Loucy (cell line): ENCODE data around the gene ENPEP.

Experiments used
- H2AFZ ChIP-seq: fragments of 200-600 bp; sonication (generic); 2 replicates; pipeline ENCODE4 v1.6.0; 2016; ENCODE audit warnings: antibody characterized with exemption, mild to moderate bottlenecking, low read length, moderate library complexity
- H3F3A ChIP-seq: fragments of 200-600 bp; 2 replicates; pipeline ENCODE4 v1.6.0; 2016; ENCODE audit warnings: antibody characterized with exemption, low read depth, mild to moderate bottlenecking
- H3K27me3 ChIP-seq: fragments of 200-600 bp; sonication (generic); 2 replicates; pipeline ENCODE4 v1.6.1; 2014; ENCODE audit warnings: low read length, mild to moderate bottlenecking; ENCODE audit not compliant: insufficient read depth, poor library complexity, severe bottlenecking
- H3K36me3 ChIP-seq: fragments of 200-600 bp; sonication (generic); 2 replicates; pipeline ENCODE4 v1.6.1; 2016; ENCODE audit warnings: low read length; ENCODE audit not compliant: insufficient read depth
- H3K4me1 ChIP-seq: fragments of 200-600 bp; sonication (generic); 2 replicates; pipeline ENCODE4 v1.5.1; 2014; ENCODE audit warnings: low read length, mild to moderate bottlenecking; ENCODE audit not compliant: insufficient read depth, poor library complexity, severe bottlenecking
- H3K4me2 ChIP-seq: fragments of 200-600 bp; sonication (generic); 2 replicates; pipeline ENCODE4 v1.6.0; 2014; ENCODE audit warnings: antibody characterized with exemption, low read length, low read depth, mild to moderate bottlenecking; ENCODE audit not compliant: poor library complexity, severe bottlenecking
- H3K4me3 ChIP-seq: fragments of 200-600 bp; sonication (generic); 2 replicates; pipeline ENCODE4 v1.5.1; 2014; ENCODE audit warnings: low read length, mild to moderate bottlenecking, mixed read lengths; ENCODE audit not compliant: poor library complexity, severe bottlenecking
- H3K79me2 ChIP-seq: fragments of 200-600 bp; sonication (generic); 2 replicates; pipeline ENCODE4 v1.6.1; 2014; ENCODE audit warnings: low read length; ENCODE audit not compliant: insufficient read depth
- H3K9ac ChIP-seq: fragments of 200-600 bp; sonication (generic); 2 replicates; pipeline ENCODE4 v1.6.0; 2014; ENCODE audit warnings: mild to moderate bottlenecking, low read depth, low read length, moderate library complexity; ENCODE audit not compliant: poor library complexity, severe bottlenecking
- H3K9me2 ChIP-seq: fragments of 200-600 bp; sonication (generic); replicated peaks from 2 replicates; pipeline ENCODE4 v1.6.1; 2016; ENCODE audit warnings: low read depth, low read length, mixed read lengths
- H3K9me3 ChIP-seq: fragments of 200-600 bp; sonication (generic); 2 replicates; pipeline ENCODE4 v1.6.1; 2014; ENCODE audit warnings: mild to moderate bottlenecking, antibody characterized with exemption, low read length, low read depth; ENCODE audit not compliant: insufficient read depth
- H4K20me1 ChIP-seq: fragments of 200-600 bp; sonication (generic); 2 replicates; pipeline ENCODE4 v1.6.0; 2014; ENCODE audit warnings: antibody characterized with exemption, low read length, mild to moderate bottlenecking; ENCODE audit not compliant: insufficient read depth, poor library complexity, severe bottlenecking
- EZH2phosphoT487 ChIP-seq: fragments of 200-600 bp; IDR thresholded peaks from 2 replicates; pipeline ENCODE4 v1.6.1; 2018; ENCODE audit warnings: antibody characterized with exemption, mild to moderate bottlenecking, moderate library complexity, borderline replicate concordance
- TF ChIP-seq, protein P1 (sequence below): fragments of 200-600 bp; sonication (generic); conservative IDR thresholded peaks from 2 replicates; pipeline ENCODE4 v1.5.1; 2014; ENCODE audit warnings: mild to moderate bottlenecking, antibody characterized with exemption, low read length

Gene ENPEP

DNA sequence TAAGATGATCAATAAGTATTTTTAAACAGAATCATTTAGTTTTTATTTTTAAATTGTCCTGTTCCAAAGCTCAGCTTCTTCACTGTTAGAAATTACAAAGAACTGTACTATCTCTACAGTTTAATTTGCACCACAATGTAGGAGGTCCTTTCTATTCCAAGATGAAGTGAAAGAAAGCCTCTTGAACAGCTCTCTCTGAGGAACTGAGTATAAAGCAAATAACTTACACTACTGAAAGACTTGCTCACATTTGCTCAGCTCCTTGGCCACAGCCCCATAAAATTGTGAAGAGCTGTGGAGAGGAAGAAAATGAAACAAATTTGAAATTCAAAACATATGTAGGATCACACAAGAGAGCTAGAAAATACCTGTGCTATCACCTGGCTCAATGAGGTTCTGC is 68.6 kb downstream of the ENPEP start:
- no peak overlapping the region for H3K9ac ChIP-seq
- TF ChIP-seq, protein P1, sequence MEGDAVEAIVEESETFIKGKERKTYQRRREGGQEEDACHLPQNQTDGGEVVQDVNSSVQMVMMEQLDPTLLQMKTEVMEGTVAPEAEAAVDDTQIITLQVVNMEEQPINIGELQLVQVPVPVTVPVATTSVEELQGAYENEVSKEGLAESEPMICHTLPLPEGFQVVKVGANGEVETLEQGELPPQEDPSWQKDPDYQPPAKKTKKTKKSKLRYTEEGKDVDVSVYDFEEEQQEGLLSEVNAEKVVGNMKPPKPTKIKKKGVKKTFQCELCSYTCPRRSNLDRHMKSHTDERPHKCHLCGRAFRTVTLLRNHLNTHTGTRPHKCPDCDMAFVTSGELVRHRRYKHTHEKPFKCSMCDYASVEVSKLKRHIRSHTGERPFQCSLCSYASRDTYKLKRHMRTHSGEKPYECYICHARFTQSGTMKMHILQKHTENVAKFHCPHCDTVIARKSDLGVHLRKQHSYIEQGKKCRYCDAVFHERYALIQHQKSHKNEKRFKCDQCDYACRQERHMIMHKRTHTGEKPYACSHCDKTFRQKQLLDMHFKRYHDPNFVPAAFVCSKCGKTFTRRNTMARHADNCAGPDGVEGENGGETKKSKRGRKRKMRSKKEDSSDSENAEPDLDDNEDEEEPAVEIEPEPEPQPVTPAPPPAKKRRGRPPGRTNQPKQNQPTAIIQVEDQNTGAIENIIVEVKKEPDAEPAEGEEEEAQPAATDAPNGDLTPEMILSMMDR: no peak
- no peak for TF ChIP-seq EZH2phosphoT487
- H3K9me3 ChIP-seq: no peaks in the 10 kb centered on the region
- H3K79me2 ChIP-seq: no peaks in the 10 kb centered on the region
- no peaks in the 10 kb centered on the region for H3K36me3 ChIP-seq
- no peaks in the 10 kb centered on the region for H3K4me1 ChIP-seq
- H2AFZ ChIP-seq: no peak overlapping the region
- no peak overlapping the region for H3K4me3 ChIP-seq
- H4K20me1 ChIP-seq: no peaks in the 10 kb centered on the region
- no peaks in the 10 kb centered on the region for H3K27me3 ChIP-seq
- H3F3A ChIP-seq: no peaks in the 10 kb centered on the region
- no peak overlapping the region for H3K4me2 ChIP-seq
- H3K9me2 ChIP-seq: no peaks in the 10 kb centered on the region

DNA sequence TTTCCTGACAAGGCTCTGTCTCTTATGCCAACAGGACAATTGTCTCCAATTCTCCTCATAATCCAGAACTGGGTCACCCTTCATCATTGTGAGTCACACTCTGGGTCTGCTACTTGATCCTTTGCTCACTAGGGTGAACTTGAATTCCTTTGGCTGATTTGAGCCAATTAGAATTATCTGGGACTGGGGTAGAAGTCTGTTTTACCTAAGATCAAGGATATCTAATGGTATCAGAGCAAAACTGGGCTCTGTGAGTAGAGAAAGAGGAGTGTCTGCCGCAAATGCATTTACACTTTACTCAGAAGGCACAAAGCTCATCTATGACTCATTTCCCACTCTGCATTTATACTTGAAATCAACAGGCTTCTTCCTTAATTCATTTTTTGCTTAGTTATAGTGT is 74.3 kb downstream of the ENPEP start:
- Histone ChIP-seq H3K27me3 (no peaks in the 10 kb centered on the region), H3K79me2 (no peaks in the 10 kb centered on the region), H3K4me3 (no peak overlapping the region), H4K20me1 (no peaks in the 10 kb centered on the region), H3K9me3 (no peaks in the 10 kb centered on the region), H3K4me2 (no peak overlapping the region), H3F3A (no peaks in the 10 kb centered on the region), H2AFZ (no peak overlapping the region), H3K36me3 (no peaks in the 10 kb centered on the region), H3K9me2 (no peaks in the 10 kb centered on the region), H3K4me1 (no peaks in the 10 kb centered on the region), H3K9ac (no peak overlapping the region)
- TF ChIP-seq, protein P1: no peak
- no peak for TF ChIP-seq EZH2phosphoT487

- Histone ChIP-seq H3K4me1 (no peaks in the 10 kb centered on the region), H3K4me3 (no peak overlapping the region), H3K79me2 (no peaks in the 10 kb centered on the region), H3F3A (no peaks in the 10 kb centered on the region), H4K20me1 (no peaks in the 10 kb centered on the region), H3K9me2 (no peaks in the 10 kb centered on the region), H3K9ac (no peak overlapping the region), H3K9me3 (no peaks in the 10 kb centered on the region), H3K27me3 (no peaks in the 10 kb centered on the region), H2AFZ (no peak overlapping the region), H3K36me3 (no peaks in the 10 kb centered on the region), H3K4me2 (no peak overlapping the region)
- no peak for TF ChIP-seq EZH2phosphoT487
- TF ChIP-seq, protein P1: no peak
These were observed 77.2 kb downstream of the ENPEP start for GRCh38 chr4:110553197-110553596.
